A204.1 (cell line): ENCODE results near the gene ABCA4.
"Not testable (repeated sequence)": the region's sequence is repeated elsewhere in the genome, so short reads cannot be mapped to it uniquely, and the experiment has no call there.

ENCODE experiments used
- FAIRE-seq: peaks from 2 replicates; lab custom pipeline; 2012; peaks lifted over from hg19 to GRCh38; lab: Jason Lieb, UNC

Gene ABCA4

GRCh38 chr1:94004924-94005323 lies 116.0 kb downstream of the ABCA4 start:
- FAIRE-seq = no peak

GRCh38 chr1:94002046-94002787 lies 118.7 kb downstream of the ABCA4 start:
- FAIRE-seq = no peak

- no peak for FAIRE-seq
Measured at GRCh38 chr1:94001397-94002045, 119.4 kb downstream of the ABCA4 start.

GRCh38 chr1:94000510-94001282 lies 120.3 kb downstream of the ABCA4 start:
- no peak for FAIRE-seq

GRCh38 chr1:93999840-94000415 lies 121.0 kb downstream of the ABCA4 start:
- FAIRE-seq = no peak

GRCh38 chr1:93998532-93998931 lies 122.4 kb downstream of the ABCA4 start:
- not testable (repeated sequence) for FAIRE-seq

- no peak for FAIRE-seq
Measured at GRCh38 chr1:93997756-93998155, 123.2 kb downstream of the ABCA4 start.

- FAIRE-seq = no peak
Measured at GRCh38 chr1:93995837-93996536, 125.0 kb downstream of the ABCA4 start.

GRCh38 chr1:93993731-93994130 lies 127.2 kb downstream of the ABCA4 start:
- FAIRE-seq = no peak

GRCh38 chr1:93992954-93993353 lies 128.0 kb downstream of the ABCA4 start:
- no peak for FAIRE-seq

- FAIRE-seq = no peak
Measured at GRCh38 chr1:93992190-93992589, 128.8 kb downstream of the ABCA4 start.

- no peak for FAIRE-seq
Measured at GRCh38 chr1:93991271-93991670, 129.7 kb downstream of the ABCA4 start.

GRCh38 chr1:93990477-93990876 lies 130.5 kb downstream of the ABCA4 start:
- FAIRE-seq = not testable (repeated sequence)

- FAIRE-seq = no peak
Measured at GRCh38 chr1:93990010-93990409, 130.9 kb downstream of the ABCA4 start.

GRCh38 chr1:93989601-93990000 lies 131.3 kb downstream of the ABCA4 start:
- no peak for FAIRE-seq

- no peak for FAIRE-seq
Measured at GRCh38 chr1:93988634-93989350, 132.2 kb downstream of the ABCA4 start.

- no peak for FAIRE-seq
Measured at GRCh38 chr1:93981274-93981667, 139.7 kb downstream of the ABCA4 start.

GRCh38 chr1:93980320-93981273 lies 140.4 kb downstream of the ABCA4 start:
- FAIRE-seq = no peak

- no peak for FAIRE-seq
Measured at GRCh38 chr1:93979718-93980319, 141.1 kb downstream of the ABCA4 start.
